RCC 7860 (cell line): ENCODE measurements around the gene TRAK2.
"Not testable (repeated sequence)": the region's sequence is repeated elsewhere in the genome, so short reads cannot be mapped to it uniquely, and the experiment has no call there.

Experiments used
- DNase-seq: peaks from one replicate; pipeline ENCODE4 v3.0.0-alpha.2; 2015; ENCODE audit warnings: low spot score
- FAIRE-seq: peaks from 2 replicates; lab custom pipeline; 2012; peaks lifted over from hg19 to GRCh38; lab: Jason Lieb, UNC

TRAK2 gene, protein sequence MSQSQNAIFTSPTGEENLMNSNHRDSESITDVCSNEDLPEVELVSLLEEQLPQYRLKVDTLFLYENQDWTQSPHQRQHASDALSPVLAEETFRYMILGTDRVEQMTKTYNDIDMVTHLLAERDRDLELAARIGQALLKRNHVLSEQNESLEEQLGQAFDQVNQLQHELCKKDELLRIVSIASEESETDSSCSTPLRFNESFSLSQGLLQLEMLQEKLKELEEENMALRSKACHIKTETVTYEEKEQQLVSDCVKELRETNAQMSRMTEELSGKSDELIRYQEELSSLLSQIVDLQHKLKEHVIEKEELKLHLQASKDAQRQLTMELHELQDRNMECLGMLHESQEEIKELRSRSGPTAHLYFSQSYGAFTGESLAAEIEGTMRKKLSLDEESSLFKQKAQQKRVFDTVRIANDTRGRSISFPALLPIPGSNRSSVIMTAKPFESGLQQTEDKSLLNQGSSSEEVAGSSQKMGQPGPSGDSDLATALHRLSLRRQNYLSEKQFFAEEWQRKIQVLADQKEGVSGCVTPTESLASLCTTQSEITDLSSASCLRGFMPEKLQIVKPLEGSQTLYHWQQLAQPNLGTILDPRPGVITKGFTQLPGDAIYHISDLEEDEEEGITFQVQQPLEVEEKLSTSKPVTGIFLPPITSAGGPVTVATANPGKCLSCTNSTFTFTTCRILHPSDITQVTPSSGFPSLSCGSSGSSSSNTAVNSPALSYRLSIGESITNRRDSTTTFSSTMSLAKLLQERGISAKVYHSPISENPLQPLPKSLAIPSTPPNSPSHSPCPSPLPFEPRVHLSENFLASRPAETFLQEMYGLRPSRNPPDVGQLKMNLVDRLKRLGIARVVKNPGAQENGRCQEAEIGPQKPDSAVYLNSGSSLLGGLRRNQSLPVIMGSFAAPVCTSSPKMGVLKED

DNA sequence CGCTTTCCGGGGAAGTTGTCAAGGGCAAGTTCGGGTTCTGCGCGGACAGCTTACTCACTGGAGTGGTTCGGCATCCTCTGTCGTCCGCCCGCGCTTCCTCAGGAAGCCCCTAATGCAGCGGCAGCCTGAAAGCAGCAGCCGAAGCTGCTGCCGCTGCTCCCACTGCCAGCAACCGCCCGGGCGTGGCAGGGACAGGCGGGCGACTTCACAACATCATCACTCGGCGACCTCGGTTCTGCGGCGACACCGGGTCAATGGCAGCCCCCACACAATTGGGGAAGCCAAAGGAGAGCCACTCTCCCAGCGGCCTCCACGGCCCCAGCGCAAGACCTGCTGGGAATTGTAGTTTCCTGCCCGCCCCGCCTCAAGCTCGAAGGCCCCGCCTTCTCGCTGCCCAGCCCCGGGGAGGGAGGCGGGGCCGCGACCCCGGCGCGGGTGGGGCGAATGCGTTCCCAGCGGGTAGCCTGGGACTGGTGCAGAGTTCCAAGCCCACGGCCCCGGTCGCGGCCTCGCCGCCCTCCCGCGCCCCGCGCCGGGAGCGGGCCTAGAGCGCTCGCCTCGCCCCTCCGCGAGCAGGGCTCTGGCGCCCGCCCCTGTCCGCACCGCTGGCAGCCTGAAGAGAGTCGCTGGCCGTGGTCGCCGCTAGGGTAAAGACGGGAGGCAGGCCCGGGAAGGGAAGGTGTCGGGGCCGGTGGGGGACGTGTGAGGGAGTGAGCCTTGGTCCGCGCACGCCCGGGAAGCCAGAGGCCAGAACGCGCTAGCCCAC is at the start of gene TRAK2, which contains the start of gene STRADB:
TRAK2 (minus strand) TSS at position 167 of the 766 bp plus-strand sequence. CDS start 30,951 bp downstream, outside the sequence.
STRADB (plus strand) TSS at position 449 of the 766 bp plus-strand sequence. CDS start 3,101 bp downstream, outside the sequence.
- peak; percentile 90 for DNase-seq
- FAIRE-seq = peak; percentile 46

DNA sequence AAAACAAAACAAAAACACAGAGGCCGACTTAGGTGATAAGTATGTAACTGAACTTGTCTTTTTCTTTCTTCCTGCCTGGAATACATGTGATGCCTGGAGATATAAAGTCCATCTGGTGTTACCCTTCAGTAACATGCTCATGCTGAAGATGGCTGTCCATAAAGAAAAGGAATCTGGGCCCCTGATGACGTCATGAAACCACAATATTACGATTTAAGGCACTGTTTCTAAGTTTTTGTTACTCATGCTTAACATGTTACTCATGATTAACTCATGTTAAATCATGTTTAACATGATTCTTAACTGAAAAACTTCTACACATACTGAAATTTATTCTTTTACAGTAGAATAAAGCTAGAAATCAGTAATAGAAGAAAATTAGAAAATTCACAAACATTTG is 49.3 kb upstream of the TRAK2 start:
- DNase-seq (peak; percentile 30), FAIRE-seq (no peak)

DNA sequence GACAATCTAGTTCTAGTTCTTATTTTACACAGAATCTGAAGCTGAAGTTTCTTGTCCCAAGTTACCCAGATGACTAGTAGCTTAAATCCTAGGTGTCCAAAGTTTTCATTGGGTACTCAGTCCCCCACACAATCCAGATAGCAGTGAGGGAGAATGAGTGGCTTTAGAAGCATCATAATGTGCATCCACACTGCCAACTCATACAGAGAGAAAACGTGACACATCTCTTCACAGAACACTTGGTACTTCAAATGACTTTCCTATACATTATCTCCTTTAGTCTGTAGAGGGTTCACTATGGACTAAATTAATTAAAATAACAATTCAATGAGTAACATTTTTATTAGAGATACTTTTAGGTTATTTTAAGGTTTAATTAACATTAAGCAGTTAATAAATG is 45.5 kb upstream of the TRAK2 start:
- FAIRE-seq = no peak
- DNase-seq = no peak

DNA sequence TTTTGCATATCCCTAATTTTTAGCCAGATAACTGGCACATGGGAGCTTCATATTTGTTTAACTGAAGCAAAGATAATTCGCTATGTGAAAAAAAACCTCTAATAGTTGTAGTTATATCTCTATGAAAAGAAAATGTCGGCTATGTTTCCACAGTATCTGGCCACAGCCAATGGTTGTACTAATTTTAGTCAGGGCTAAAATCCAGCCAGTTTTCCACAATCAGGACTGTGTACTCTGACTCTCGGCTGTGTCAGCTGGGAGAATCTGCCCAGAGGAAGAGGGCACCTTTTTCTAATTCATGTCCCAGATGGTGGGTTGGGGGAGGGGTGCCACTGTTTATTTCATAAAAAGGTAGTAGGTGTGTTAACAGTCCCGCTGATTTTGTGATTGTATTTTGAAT is 39.0 kb upstream of the TRAK2 start:
- DNase-seq = no peak
- no peak for FAIRE-seq

DNA sequence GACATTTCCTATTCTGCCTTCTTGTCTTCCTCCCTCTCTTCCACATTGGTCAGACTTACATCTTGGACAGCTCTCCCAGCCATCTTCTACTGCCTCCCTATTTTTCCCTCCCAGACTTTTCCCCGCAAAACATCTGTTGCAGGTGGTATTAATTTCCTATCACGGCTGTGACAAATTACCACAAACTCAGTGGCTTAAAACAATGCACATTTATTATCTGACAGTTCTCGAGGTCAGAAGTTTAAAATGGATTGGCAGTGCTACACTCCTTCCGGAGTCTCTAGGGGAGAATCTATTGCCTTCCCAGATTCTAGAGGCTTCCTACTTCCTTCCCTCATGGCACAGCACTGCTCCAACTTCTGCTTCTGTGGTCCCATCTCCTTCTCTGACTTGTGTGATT is 33.5 kb upstream of the TRAK2 start:
- no peak for DNase-seq
- no peak for FAIRE-seq

DNA sequence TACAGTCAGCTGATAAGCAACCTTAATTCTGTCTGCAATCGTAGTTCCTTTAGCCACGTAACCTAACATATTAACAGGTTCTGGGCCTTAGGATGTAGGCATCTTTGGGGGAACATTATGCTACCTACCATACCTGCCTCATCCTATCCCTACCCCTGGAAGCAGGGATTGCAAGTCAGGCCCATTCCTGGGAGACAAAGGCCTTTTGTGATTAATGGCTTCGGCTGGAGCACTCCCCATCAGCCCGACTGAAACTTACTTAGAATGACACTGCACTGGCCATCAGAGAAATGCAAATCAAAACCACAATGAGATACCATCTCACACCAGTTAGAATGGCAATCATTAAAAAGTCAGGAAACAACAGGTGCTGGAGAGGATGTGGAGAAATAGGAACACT is 32.5 kb upstream of the TRAK2 start:
- DNase-seq, FAIRE-seq: not testable (repeated sequence)

DNA sequence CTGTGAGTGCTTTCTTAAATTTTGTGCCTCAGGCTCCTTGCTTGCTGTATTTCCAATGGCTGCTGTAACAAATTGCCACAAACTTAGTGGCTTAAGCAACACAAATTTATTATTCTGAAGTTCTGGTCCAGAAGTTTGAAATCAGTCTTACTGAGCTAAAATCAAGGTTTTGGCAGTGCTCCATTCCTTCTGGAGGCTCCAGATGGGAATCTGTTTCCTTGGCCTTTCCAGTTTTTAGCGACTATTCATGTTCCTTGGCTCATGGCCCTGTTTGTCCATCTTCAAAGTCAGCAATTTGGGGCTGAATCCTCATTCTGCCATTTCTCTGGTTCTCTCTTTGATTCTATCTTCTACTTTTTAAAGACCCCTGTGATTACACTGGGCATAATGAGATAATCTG is 32.1 kb upstream of the TRAK2 start:
- DNase-seq (no peak), FAIRE-seq (no peak)

DNA sequence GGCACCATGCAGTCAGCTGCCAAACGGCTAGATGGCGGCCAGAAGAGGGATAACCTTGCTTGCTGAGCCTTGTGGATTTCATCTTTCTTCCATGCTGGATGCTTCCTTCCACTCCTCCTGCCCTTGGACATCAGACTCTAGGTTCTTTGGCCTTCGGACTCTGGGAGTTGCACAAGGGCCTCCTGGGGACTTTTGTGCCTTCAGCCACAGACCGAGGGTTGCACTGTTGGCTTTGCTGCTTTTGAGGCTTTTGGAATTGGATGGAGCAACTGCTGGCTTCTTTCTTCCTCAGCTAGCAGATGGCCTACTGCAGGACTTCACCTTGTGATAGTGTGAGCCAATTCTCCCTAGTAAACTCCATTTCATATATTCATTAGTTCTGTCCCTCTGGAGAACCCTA is 31.3 kb upstream of the TRAK2 start:
- DNase-seq = no peak
- no peak for FAIRE-seq

DNA sequence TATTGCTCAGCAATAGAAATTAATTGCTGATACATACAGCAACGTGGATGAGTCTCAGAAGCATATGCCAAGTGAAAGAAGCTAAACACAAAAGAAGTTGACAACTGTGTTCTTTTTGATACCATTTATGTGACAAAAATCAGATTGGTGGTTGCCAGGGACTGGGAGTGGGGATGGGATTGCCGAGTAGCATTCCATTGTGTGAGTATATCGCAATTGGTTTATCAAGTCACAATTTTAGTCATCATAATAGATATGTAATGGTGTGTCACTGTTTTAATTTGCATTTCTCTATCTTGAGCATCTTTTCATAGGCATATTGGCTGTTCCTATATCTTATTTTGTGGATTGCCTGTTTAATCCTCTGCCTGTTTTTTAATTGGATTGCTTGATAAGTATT is 21.2 kb upstream of the TRAK2 start:
- no peak for DNase-seq
- no peak for FAIRE-seq

DNA sequence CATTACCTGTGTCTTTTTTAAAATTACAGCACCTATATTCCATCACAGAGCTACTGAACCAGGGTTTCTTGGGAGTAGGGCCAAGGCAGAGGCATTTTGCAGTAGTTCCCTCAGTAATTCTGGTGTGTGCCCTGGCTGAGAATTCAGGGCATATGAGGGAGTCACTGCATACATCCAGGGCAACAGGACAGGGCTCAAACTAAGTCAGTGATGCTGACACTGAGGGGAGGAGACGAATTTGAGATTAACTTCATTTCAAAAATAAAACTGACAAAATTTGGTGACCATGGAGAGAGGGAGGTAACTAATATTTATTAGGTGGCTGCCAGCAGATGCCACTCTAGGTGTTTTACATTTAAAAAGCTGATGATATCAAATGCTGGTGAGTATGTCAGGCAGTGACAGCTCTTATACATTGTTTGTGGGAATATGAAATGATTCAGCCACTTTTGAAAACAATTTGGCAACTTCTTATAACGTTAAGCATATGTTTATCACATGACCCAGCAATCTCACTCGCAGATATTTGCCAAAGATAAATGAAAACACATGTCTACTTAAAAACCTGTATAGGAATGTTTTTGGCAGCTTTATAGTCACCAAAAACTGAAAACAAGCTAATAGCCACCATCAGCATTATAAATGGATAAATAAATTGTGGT is 20.6 kb upstream of the TRAK2 start:
- DNase-seq (no peak), FAIRE-seq (no peak)

DNA sequence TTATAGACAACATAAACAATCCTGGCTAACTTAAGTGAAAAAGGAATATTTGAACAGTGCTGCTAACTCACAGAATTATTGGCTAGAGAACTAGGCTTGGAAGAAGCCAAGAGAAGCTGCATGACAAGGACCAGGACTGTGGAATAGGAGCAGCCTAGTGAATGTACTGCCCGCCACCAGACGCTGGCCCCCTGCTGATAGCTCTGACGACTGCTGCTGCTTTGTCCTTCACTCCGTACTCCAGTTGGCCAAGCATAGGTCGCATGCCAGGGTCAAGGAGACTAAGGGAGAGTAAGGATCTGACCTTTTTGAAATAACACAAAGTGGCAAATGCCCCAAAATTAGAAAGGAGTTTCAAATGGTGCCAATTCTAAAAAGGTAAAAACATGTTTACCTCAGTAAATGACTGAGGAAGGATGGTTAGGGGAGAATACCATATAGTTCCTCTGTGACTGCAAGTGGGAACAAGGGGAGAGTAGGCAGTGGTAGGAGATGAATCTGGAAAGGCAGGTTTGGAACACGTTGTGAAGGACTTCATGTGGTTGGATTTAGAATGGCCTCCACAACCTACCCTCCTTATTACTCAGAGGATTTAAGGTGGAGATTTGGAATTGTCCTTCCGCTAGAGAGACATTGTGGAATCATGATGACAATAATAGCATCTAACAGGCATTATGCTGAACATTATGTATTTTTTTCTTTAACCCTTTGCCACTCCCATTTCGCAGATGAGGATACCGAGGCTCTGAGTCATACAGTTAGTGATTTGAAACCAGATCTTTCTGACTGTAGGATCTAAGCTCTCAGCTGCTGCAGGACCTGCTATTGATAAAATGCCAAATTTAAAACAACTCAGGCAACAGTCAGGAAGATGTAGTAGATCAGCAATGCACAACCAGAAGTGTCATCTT is 19.8 kb upstream of the TRAK2 start:
- DNase-seq (no peak), FAIRE-seq (no peak)

DNA sequence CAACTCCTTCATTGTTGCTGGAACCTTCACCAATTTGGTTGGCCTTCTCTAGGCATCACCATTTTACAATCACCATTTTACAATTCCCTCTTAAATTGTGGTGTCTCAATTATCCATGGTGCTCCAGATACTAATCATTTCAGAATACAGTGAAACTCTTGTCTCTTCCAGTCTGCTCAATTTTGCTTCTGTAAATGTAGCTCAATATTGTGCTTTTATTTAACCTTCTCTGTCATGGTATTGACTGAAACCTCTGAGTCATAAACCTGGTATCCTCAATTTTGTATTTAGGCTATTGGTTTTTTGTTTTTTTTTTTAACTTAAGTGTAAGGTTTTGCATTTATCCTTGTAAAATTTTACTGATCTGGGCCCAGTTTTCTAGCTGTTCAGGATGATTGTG is 16.4 kb upstream of the TRAK2 start:
- FAIRE-seq (no peak), DNase-seq (no peak)

DNA sequence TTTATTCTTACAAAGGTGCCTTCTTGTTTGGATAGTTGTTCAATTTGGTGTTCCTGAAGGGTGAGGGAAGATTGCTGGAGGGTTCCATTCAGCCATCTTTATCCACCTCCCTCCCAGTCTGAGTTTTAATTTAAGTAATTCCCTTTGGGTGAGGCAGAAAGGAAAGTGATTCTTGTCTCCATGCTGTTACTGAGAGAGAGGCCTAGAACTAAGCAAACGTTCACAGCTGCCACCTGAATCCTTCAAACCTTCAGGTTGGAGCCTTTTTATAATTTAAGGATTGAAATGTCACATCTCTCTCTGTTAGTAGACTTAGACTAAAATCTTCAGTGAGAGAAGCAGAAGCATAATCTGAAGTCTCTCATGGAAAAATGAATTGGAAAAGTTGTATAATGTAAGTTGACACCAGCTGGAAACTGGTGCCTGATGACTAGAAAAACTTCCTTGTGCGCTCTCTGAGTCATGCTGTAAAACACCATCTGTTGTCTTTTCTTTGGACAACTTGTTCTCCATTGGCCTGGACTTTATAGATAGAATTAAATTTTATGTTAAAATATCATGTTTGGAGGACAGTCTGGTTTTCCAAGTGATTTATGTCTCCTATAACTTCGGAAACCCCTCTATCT is 14.9 kb upstream of the TRAK2 start:
- DNase-seq = no peak
- no peak for FAIRE-seq

DNA sequence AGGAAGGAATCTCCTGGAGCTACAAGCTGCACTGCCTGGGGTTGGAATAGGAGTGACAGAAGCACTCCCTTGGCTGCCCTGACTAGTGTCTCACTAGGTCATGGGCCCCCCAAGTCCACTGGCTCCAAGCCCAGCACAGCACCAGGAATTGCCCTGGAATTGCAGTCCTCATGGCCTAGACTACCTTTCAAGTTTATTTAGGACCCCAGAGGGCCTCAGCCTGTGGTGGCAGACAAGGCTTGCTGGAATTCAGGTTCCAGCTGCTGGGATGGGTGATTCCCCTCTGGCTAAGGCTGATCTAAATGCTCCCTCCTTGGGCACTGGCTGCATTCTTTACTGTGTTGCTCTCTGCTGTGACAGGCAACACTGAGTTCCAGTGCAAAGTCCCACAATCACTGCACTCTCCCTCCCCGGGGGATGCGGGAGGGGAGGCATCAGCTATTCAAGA is 14.3 kb upstream of the TRAK2 start:
- FAIRE-seq (no peak), DNase-seq (no peak)

DNA sequence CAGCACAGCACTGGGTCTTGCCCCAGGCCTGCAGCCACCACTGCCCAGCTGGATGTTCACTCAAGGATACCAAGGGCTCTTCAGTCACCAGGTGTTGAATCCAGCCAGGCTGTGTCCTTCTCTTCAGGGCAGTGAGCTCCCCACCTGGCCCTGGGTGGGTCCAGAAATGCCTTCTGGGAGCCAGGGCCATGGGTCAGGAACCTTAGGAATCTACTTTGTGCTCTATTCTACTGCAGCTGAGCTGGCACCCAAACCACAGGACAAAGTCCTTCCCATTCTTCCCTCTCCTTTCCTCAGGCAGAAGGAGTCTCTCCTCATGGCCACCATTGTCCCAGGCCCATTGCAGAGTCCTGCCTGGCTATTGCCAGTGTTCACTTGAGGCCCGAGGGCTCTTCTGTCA is 13.3 kb upstream of the TRAK2 start:
- no peak for FAIRE-seq
- DNase-seq = no peak

DNA sequence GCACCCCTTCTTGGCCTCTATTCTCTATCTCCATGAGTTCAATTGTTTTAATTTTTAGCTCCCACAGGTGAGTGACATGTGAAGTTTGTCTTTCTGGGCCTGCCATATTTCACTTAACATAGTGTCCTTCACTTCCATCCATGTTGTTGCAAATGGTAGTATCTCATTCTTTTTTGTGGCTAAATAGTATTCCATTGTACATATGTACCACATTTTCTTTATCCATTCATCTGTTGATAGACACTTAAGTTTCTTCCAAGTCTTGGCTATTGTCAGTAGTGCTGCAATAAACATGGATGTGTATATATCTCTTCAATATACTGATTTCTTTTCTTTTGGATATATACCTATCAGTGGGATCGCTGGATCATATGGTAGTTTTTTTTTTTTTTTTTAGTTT is 9.3 kb upstream of the TRAK2 start:
- no peak for FAIRE-seq
- no peak for DNase-seq

DNA sequence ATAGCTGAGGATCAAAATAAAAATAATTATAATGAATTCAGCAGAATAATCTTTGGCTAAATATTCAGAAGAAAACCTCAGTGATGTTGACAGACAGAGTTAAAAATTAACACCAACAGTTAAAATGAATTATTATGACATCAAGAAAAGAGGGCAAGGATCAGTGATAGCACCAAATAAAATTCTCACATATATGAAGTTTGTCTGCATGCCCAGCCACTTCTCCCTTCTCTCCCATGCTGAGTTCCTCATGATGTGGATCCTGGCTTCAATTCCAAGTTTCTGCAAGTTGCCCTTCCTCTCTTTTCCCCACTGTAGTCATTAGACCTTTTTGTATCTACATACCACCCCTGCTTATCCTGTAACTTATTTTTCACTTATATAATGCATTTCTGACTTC is 7.1 kb upstream of the TRAK2 start:
- DNase-seq = no peak
- no peak for FAIRE-seq

DNA sequence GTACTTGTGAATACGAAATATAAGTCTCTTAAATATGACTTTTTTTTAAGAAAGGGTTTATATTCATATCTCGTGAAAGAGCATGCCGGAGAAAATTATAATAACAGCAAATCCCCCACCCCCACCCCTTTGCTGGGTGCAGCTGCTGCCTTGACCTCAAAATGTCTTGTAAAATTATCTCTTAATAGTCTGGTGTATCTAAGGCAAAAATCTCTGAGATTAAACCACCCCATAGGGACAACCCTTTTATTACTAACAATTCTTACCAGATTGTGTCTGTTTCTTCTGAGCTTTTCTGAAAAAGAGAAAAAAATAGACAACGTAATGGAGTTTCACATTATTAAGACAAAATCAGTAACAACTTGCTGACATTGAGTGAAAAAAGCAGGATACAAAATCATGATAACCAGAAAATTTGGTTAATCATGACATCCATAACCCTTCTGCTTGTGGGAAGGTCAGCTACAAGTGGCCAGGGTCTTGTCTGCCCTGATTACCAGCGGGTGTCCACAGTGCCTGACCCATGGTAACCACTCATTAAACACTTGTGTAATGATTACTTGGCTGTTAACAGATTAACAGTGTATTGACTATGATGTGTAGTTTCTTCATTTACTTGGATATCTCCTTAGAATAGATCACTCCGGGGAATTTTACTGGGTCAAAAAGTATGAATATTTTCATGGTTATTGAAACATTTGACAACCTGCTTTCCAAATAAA is 1.8 kb upstream of the TRAK2 start:
- peak; percentile 62 for FAIRE-seq
- DNase-seq = no peak
